GM19463 (cell line): Measurements from ENCODE around the gene PHACTR1.

Experiments used
- ATAC-seq: cut with Tn5 transposase; IDR thresholded peaks from one replicate; pipeline ENCODE4 v1.9.1; 2021; ENCODE audit warnings: mild to moderate bottlenecking, moderate library complexity; ENCODE audit not compliant: unreplicated experiment

PHACTR1 gene

DNA sequence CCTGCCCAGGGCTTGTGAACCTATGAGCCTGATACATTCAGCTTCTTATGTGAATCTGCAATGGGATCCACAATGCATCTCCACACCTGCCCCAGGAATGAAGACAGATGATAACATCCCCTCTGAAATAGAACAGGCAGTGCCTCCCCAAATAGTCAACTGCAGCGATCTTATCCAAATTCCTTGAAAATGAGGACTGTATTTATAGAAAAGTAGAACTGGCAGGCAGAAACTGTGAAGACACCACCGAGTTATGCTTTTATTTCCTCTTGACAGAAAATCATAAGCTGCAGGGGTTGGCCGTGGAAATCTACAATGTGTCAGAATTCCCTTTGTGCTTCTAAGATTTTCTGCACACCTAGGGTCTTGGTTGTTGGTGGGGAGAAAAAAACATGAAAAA lies 341.5 kb downstream of the PHACTR1 start:
- ATAC-seq, result no peak

DNA sequence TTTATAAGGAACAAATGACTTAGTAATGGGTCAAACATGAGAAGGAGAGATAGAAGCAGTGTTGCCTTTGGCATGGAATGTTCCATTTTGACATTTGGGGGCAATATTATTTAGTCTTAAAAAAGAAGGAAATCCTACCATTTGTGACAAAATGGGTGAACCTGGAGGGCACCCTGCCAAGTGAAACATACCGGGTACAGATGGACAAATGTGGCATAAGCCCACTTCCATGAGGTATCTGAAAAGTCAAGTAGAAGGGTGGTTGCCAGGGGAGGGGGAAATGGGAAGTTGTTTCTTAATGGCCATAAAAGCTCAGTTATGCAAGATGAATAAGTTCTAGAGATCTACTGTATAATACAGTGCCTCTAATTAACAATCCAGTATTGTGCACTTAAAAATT lies 342.5 kb downstream of the PHACTR1 start:
- no peak for ATAC-seq

DNA sequence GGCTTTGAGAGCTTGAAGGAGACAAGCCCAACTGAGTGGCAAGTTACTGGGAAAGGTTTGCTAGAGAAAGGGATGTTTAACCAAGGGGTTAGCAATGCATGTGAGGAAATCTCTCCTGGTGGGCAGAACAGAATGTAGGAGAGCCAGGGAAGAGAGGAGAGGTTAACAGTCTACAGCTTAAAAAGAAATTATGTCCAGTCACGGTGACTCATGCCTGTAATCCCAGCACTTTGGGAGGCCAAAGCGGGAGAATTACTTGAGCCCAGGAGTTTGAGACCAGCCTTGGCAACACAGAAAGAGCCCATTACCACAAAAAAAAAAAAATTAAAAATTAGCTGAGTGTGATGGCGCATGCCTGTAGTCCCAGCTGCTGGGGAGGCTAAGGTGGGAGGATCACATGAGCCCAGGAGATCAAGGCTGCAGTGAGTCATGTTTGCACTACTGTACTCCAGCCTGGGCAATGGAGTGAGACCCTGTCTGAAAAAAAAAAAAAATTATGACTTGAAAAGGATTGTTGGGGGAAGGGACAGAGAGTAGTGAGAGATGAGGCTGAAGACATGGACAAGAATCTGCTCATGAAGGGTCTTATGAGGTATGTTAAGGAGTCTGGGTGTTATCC lies 346.8 kb downstream of the PHACTR1 start:
- no peak for ATAC-seq

DNA sequence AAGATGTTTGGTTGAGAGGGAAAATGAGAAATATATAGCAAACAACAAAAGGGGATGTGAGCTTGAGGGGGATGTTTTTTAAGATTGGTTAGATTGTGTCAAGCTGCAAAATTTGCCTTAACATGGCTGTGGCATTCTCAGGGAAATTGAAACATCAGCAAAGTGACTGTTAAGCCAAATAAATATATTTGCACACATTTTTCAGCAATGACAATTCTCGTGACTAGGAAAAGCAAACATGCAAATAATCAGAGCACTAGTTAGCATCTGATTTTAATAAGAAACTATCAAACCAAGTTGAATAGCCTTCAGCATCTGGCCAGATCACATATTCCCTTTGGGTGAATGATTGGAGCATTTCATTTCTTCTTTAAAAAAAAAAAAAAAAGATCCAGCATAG lies 349.0 kb downstream of the PHACTR1 start:
- no peak for ATAC-seq

DNA sequence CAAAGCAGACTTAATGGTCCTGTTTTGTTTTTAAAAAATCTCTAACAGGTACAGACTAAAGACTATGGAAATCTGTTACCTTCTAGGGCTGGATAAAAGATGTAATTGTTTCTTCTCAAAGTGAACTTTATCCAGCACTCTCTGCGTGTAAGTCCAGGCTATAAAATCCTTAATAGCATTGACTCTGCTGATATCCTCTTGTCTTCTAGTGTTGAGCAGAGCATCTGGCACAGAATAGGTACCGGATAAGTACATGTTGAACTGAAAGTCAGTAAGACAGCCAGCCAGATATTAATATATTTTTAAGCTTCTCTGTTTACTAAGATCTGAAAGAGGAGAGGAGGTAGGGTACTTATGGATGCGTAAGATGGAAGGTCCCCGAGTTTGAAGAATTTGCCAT lies 349.5 kb downstream of the PHACTR1 start:
- ATAC-seq, result no peak

DNA sequence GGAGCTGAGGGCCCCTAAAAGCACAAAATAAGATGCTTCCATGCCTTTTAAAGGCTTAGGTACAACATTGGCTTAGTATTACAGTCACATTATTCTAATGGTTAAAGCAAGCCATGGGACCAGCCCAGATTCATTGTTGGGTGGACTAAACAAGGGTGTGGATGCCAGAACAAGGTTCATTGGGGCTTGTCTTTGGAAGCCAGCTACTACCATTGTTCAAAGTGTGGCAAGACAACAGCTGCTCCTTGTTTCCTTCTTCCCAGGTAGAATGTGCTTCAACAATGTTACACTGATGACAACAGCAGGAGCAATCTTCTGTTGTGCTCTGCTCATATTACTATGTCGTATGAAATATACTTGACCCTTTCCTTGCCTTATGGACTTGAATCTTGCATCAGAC lies 350.3 kb downstream of the PHACTR1 start:
- ATAC-seq, result no peak

DNA sequence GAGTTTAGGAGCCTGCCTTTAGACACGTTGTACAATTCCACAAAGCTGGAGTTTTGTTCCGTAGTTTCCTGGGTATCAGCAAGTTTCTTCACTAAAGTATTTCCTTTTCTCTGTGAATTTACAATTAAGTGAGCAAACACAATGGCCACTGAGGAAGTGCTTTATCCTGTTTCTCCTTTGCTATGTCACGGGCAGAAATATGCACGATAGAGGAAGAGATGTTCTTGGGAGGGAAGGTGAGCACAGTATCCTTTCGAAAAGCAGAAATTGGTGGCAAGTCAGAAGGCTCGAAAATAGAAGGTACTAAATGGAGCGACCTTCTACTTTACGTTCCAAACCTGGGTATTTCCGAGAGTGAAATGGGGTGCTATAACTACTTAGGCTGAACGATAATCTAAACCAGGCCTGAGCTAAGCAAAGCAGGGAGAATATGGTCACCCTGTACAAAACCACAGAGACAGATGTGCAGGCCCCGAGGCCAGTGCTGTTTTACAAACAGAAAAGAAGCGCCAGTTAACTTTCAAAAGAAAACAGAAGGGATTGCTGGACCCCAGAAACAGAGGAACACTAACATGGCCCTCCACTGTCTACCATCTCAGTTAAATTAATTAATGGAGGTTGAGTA lies 352.1 kb downstream of the PHACTR1 start:
- ATAC-seq, result no peak

DNA sequence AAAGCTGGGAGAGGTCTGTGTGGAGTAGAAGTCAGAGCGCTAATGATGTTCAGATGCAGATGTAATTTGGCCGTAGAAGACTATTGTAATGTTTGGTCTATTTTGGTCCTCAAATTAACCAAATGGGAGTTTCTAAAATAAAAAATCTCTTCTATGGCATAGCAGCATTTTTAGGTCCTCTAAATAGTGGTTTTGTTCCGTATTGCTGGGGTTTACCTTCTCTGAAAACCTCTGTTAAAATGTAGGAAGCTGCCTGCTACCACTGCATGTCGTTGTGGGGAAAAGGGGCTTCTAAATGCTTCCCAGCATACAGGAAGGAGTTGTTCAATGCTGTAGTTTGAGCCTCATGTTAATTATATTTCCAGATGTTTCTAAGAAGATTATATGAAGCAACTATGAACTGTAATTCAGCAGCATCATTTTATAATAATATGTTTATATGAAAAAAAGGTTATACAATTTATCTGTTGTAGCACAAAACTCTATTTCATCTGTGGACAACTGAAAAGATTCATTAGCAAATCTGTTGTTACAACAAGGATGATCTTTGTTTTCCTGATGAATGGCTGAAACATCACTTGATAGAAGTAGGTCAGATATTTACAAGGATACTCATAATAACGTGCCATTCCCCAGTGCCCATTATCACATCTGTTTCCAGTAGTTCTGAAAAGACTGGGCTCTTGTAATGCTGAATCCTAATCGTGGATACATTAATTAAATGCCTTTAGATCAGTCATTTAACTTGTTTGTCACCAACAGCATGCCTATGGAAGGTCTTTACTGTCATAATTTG lies 355.2 kb downstream of the PHACTR1 start:
- no peak for ATAC-seq

DNA sequence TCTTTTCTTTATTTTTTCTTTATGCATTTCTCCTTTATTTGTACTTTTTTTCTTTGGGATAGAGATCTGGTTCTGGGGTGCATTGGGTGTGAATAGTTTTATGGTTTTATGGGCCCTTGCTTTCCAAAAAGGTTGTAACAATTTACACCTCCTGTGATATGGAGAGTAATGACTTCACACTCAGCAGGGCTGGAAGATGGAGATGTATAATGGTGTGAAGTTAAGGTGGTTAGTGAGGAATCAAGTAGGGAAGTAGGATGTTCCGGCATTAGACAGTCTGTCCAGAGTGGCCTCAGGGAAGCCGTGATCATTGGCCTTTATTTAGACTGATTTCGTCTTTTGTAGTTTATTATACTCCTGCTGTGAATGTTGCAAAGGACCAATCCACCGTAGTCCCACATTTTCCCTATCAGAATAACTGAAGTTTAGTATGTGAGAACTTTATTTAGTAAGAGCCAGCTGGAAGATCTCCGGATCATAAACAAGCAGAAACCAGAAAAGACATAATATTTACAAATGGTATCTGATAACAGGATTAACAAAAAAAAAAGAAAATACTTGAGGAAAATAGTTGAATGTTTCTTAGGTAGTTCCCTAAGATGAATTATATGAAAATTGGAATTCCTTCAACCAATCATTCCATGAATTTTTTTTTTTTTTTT lies 356.2 kb downstream of the PHACTR1 start:
- no peak for ATAC-seq

DNA sequence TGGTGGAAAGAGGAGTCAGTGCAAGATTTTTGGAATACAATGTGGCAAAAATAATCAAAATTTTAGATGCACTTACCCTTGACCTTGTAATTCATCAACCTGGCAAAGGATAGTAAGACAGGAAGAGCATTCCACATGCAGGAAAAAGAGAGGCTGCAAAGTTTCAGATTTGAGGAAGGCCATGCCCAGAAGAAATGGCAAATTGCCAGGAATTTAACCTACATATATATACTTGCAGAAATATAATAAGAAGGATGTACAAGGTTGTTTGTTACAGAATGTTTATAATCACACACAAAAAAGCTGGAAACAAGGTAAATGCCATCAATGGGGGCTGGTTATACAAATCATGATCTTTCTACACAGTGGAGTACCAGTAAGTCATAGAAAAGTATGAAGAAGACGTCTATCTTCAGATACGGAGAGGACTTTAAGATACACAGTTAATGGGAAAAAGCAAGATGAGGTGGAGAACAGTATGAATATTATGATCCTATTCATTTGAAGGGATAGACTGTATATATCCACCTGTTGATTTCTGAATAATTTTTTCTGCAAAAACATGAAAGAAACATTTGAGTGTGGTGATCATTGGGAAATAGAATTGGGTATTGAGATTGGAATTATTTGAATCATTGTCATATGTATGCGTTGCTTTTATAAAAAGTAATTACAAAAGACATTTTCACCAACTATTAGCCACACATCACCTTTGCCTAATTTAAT lies 358.0 kb downstream of the PHACTR1 start:
- no peak for ATAC-seq

DNA sequence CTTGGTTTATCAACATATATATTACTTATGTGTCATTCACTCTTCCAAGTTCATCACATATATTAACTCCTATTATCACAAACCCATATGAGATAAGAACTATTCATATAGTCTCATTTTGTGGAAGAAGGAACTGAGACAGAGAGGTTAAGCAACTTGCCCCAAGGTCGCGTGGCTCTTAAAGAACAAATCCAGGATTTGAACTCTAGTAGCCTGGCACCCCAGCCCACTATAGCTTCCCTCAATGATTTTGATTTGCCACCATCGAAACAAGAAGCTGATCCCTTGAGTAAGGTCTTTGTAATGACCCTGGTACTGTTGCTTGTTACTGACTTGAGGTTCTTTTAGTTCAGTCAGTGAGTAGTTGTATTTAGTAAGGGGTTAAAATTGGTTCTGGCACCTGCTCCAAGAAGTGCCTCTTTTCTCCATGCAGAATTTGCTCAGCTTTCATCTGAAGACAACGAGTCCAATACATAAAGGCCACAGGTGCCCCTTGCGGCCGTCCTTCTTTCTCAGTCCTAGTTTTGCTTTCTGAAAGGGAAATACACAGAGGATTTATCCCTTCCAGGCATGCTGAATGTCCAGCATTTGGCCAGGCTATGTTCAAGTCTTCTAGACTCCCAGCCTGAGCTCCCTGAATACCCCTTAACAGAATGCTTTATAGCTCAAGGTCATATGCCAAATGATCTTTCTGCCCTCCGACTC lies 358.7 kb downstream of the PHACTR1 start:
- ATAC-seq, result no peak

DNA sequence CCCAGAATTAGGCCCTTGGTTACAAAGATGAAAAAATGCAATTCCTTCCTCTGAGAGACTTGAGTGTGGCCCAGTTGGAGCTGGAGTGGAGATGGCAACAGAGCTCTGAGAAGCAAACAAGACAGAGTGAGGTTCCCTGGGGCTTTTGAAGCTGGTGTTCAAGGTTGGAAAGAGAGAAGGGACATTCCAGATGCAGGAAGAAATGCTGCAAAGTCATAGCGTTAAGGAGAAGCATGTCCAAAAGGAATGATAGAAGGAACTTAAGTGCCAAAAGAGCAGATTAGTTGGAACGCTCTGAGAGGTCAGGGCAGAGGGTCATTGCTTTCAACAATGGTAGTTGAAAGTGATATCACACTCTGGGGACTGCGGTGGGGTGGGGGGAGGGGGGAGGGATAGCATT lies 360.0 kb downstream of the PHACTR1 start:
- no peak for ATAC-seq

DNA sequence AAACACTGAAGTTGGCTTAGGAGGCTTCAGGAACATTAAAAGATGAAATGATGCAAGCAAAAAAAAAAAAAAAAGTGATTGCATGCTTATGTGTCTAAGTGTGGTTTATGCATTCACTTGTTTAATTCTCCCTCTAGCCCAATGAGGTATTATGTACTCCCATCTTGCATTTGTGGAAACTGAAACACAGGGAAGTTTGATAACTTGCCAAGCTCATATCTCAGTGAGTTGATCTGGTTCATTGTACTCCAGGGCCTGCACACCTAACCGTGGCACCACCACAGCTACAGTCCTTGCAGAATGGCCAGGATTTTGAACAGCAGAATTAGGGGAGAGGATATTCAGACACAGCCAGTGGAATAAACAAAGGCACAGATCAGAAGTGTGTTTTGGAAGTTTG lies 360.6 kb downstream of the PHACTR1 start:
- no peak for ATAC-seq

DNA sequence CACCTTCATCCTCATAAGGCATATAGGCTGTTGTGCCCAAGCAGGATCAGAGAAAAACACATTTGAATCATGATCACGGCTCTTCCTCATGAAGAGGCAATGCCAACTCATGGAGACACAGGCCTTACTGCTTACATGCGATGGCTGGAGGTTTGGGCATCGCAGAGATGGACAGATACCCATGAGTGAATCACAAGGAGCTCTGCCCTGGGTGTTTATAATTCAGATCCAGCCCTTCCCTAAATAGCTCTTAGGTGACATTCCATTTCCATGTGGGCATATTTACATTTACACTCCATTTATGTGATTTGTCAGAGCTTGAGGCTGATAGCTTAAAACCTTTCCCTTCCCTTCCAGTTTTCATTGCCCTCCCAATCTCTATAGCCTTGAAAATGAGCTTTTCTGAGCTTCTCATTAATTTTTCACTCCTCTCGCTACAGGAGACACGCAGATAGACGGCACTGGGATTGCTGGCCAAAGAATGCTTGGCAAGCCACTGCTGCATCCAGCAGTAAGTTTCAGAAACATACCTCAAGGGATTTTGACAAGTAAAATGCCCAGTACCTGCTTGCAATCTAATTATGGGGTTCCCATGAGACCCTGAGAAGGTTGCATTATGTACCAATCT lies 362.6 kb downstream of the PHACTR1 start:
- no peak for ATAC-seq

DNA sequence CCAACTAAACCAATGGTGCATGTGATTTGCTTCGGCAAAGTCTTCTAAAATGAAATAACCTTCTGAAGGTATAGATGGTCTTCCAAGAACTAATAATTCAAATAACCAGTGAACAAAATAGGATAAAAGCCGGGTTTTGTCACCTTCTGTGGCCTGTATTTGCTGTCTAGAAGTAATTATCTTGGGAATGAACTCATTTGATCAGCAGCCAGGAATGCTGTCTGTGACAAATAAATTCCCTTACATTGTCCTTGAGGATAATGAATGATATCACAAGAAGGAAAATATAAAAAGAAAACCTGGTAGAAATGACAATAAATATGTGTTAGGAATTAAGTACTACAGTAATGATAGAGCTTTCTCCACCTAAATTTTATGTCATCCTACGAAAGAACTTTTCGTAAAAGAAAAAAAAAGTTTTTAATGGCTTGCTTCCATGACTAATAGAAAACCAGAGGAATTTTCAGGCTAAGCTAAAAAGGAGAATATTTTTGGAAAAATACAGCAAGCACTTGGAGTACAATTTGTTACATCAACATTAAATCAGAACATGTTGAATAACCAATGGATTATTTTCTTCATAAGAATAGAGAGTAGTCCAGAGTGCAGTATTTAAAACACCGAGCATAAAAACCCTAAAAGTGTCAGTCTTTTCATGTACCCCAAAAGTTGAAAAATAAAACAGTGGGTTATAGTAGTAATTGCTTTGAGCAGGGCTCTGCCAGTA lies 364.1 kb downstream of the PHACTR1 start:
- ATAC-seq, result no peak

DNA sequence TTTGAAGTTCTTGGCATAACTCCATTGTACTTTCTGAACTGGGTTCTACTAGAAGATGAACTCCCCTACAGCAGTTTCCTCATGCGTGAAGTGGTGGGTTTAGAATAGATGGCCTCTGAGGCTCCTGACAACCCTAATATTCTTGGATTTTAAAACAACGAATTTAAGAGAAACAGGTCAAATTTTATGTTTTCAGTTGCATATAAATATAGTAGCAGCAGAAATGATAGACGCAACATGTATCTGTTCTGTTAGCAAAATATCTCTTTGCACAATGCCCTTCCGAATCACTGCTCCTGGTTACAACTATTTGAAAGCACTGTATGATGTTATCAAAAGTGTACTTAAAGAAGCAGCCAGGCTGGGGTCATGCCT lies 364.6 kb downstream of the PHACTR1 start:
- ATAC-seq, result no peak

DNA sequence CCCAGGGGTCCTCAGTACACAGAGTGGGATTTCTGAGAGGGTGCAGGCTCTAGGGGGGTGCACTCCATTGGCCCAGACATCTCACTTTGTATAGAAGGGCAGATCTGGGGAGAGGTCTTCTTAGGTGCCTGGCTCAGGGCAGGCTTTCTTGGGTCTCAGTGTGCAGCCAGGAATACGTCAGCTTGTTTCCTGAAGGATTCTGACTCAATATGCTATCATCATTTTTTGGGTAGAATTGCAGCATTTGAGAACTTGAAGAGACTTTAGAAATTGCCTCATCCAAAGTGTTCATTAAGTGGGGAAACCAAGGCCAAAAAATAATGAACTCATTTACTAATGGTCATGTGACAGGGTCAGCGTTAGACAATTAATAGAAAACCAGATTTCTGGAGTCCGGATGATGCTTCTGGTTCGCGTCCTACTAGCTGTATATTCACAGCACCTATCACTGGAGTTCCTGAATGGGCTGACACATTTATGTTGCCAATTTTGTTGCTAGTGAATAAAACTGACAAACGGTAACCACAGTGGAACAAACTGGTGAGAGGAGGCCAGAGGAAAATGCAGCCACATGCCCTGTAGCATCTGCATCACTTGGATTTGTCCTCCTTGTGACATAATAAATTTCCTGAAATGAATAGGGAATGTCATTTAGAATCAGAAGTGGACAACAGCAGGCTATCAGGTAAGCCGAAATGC lies 372.9 kb downstream of the PHACTR1 start:
- no peak for ATAC-seq

DNA sequence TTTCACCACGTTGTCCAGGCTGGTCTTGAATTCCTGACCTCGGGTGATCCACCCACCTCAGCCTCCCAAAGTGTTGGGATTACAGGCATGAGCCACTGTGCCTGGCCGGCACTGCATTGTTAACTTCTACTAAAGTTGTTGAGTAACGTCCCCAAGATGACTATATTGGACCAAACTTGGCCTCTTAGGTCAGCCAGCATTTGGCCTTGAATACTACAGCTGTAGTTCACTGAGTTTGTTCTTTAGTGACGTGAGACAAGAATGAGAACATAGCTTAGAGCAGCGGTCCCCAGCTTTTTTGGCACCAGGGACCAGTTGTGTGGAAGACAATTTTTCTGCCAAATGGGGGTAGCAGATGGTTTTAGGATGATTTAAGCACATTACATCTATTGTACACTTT lies 374.6 kb downstream of the PHACTR1 start:
- no peak for ATAC-seq
